ENCODE data around the gene GPLD1.

The GPLD1 gene

GRCh38 chr6:24493945-24494820, 4.8 kb upstream of the GPLD1 start:
- H3K79me1 ChIP-seq (replicated peaks; ENCODE audit: low read length, poor library complexity, severe bottlenecking) = no peaks in the 10 kb centered on the region
- H3K4me1 ChIP-seq (ENCODE audit: control insufficient read depth, insufficient read depth, low read depth, low read length) = peaks cover 7% of the 10 kb centered on the region
- no peak for DNase-seq
- peak overlapping the region; percentile 66 to 76 for H3K4me3 ChIP-seq (ENCODE audit: insufficient read depth in 1 of 2, low read depth in 1 of 2, low read length in 2 of 2)
- H3K27me3 ChIP-seq (ENCODE audit: control insufficient read depth in 1 of 2, insufficient read depth in 1 of 2, low read length in 2 of 2) = peaks cover 3 to 33% of the 10 kb centered on the region in 2 experiments
- peak overlapping the region; percentile 59 for H2AFZ ChIP-seq (ENCODE audit: low read depth, low read length)
- no peak overlapping the region for H2BK15ac ChIP-seq (ENCODE audit: low read depth, poor library complexity, severe bottlenecking)
- H3K14ac ChIP-seq (ENCODE audit: low read length in 2 of 2) = no peak overlapping the region
- peak overlapping the region; percentile 97 for H3K4me2 ChIP-seq (ENCODE audit: low read length, poor library complexity, severe bottlenecking)
- no peak overlapping the region for H3K18ac ChIP-seq (ENCODE audit: low read depth in 1 of 2, low read length in 2 of 2)
- no peak overlapping the region for H2BK5ac ChIP-seq (ENCODE audit: low read depth, low read length, poor library complexity, severe bottlenecking)
- no peak overlapping the region for H4K8ac ChIP-seq (ENCODE audit: low read length)
- no peak overlapping the region for H3K27ac ChIP-seq (ENCODE audit: low read length, poor library complexity, severe bottlenecking)
- 17% methylated on average over 33 of the region's 36 CpGs for WGBS
- H3K9me3 ChIP-seq (ENCODE audit: control insufficient read depth, low read length) = no peaks in the 10 kb centered on the region
- no peak overlapping the region for H3K4ac ChIP-seq (ENCODE audit: low read depth in 1 of 2, low read length in 2 of 2)
- H2AK5ac ChIP-seq (ENCODE audit: low read length, severe bottlenecking) = no peak overlapping the region
- H4K91ac ChIP-seq (ENCODE audit: low read length) = no peak overlapping the region
- no peak overlapping the region for H2BK12ac ChIP-seq (ENCODE audit: low read length in 2 of 2)
- no peak overlapping the region for H2BK120ac ChIP-seq (ENCODE audit: low read depth, low read length)
- H3K36me3 ChIP-seq (ENCODE audit: control insufficient read depth in 1 of 2, insufficient read depth in 2 of 2, low read depth in 1 of 2, low read length in 2 of 2) = no peaks in the 10 kb centered on the region
- peak overlapping the region; percentile 66 for H3K9ac ChIP-seq (ENCODE audit: low read length)
- peak overlapping the region in 1 of 2 experiments; percentile 64 for H3K23ac ChIP-seq (ENCODE audit: low read length in 2 of 2)

- H3K4me3 ChIP-seq (ENCODE audit: insufficient read depth in 1 of 2, low read depth in 1 of 2, low read length in 2 of 2) = no peak overlapping the region
- no peak overlapping the region for H3K23ac ChIP-seq (ENCODE audit: low read length in 2 of 2)
- no peak overlapping the region for H2BK15ac ChIP-seq (ENCODE audit: low read depth, poor library complexity, severe bottlenecking)
- H3K14ac ChIP-seq (ENCODE audit: low read length in 2 of 2) = no peak overlapping the region
- H3K36me3 ChIP-seq (ENCODE audit: control insufficient read depth in 1 of 2, insufficient read depth in 2 of 2, low read depth in 1 of 2, low read length in 2 of 2) = no peaks in the 10 kb centered on the region
- no peak overlapping the region for H3K4ac ChIP-seq (ENCODE audit: low read depth in 1 of 2, low read length in 2 of 2)
- H3K27me3 ChIP-seq (ENCODE audit: control insufficient read depth in 1 of 2, insufficient read depth in 1 of 2, low read length in 2 of 2) = peaks cover 3 to 33% of the 10 kb centered on the region in 2 experiments
- no peak for DNase-seq
- no peak overlapping the region for H3K9ac ChIP-seq (ENCODE audit: low read length)
- H2BK120ac ChIP-seq (ENCODE audit: low read depth, low read length) = no peak overlapping the region
- peaks cover 7% of the 10 kb centered on the region for H3K4me1 ChIP-seq (ENCODE audit: control insufficient read depth, insufficient read depth, low read depth, low read length)
- no peaks in the 10 kb centered on the region for H3K79me1 ChIP-seq (replicated peaks; ENCODE audit: low read length, poor library complexity, severe bottlenecking)
- H3K9me3 ChIP-seq (ENCODE audit: control insufficient read depth, low read length) = no peaks in the 10 kb centered on the region
- no peak overlapping the region for H3K4me2 ChIP-seq (ENCODE audit: low read length, poor library complexity, severe bottlenecking)
- H4K91ac ChIP-seq (ENCODE audit: low read length) = no peak overlapping the region
- no peak overlapping the region for H2BK12ac ChIP-seq (ENCODE audit: low read length in 2 of 2)
- H3K27ac ChIP-seq (ENCODE audit: low read length, poor library complexity, severe bottlenecking) = no peak overlapping the region
- H3K18ac ChIP-seq (ENCODE audit: low read depth in 1 of 2, low read length in 2 of 2) = no peak overlapping the region
- no peak overlapping the region for H2BK5ac ChIP-seq (ENCODE audit: low read depth, low read length, poor library complexity, severe bottlenecking)
- H4K8ac ChIP-seq (ENCODE audit: low read length) = no peak overlapping the region
- no peak overlapping the region for H2AFZ ChIP-seq (ENCODE audit: low read depth, low read length)
- WGBS = 53% methylated on average over 2 of the region's 3 CpGs
- H2AK5ac ChIP-seq (ENCODE audit: low read length, severe bottlenecking) = no peak overlapping the region
These were observed 3.1 kb upstream of the GPLD1 start for GRCh38 chr6:24492475-24492874.

- no peak overlapping the region for H2BK5ac ChIP-seq (ENCODE audit: low read depth, low read length, poor library complexity, severe bottlenecking)
- H2BK15ac ChIP-seq (ENCODE audit: low read depth, poor library complexity, severe bottlenecking) = no peak overlapping the region
- H3K4me3 ChIP-seq (ENCODE audit: insufficient read depth in 1 of 2, low read depth in 1 of 2, low read length in 2 of 2) = no peak overlapping the region
- H3K79me1 ChIP-seq (replicated peaks; ENCODE audit: low read length, poor library complexity, severe bottlenecking) = no peaks in the 10 kb centered on the region
- H3K4me2 ChIP-seq (ENCODE audit: low read length, poor library complexity, severe bottlenecking) = no peak overlapping the region
- no peak overlapping the region for H3K18ac ChIP-seq (ENCODE audit: low read depth in 1 of 2, low read length in 2 of 2)
- H3K36me3 ChIP-seq (ENCODE audit: control insufficient read depth in 1 of 2, insufficient read depth in 2 of 2, low read depth in 1 of 2, low read length in 2 of 2) = no peaks in the 10 kb centered on the region
- no peaks in the 10 kb centered on the region for H3K9me3 ChIP-seq (ENCODE audit: control insufficient read depth, low read length)
- no peak overlapping the region for H4K91ac ChIP-seq (ENCODE audit: low read length)
- H3K4ac ChIP-seq (ENCODE audit: low read depth in 1 of 2, low read length in 2 of 2) = no peak overlapping the region
- no peak overlapping the region for H3K23ac ChIP-seq (ENCODE audit: low read length in 2 of 2)
- peaks cover 7% of the 10 kb centered on the region for H3K4me1 ChIP-seq (ENCODE audit: control insufficient read depth, insufficient read depth, low read depth, low read length)
- no peak overlapping the region for H3K14ac ChIP-seq (ENCODE audit: low read length in 2 of 2)
- no peak for DNase-seq
- no peak overlapping the region for H3K9ac ChIP-seq (ENCODE audit: low read length)
- H2BK120ac ChIP-seq (ENCODE audit: low read depth, low read length) = no peak overlapping the region
- no peak overlapping the region for H2BK12ac ChIP-seq (ENCODE audit: low read length in 2 of 2)
- no peak overlapping the region for H4K8ac ChIP-seq (ENCODE audit: low read length)
- no peak overlapping the region for H2AFZ ChIP-seq (ENCODE audit: low read depth, low read length)
- no peak overlapping the region for H2AK5ac ChIP-seq (ENCODE audit: low read length, severe bottlenecking)
- H3K27ac ChIP-seq (ENCODE audit: low read length, poor library complexity, severe bottlenecking) = no peak overlapping the region
- peaks cover 3 to 20% of the 10 kb centered on the region in 2 experiments for H3K27me3 ChIP-seq (ENCODE audit: control insufficient read depth in 1 of 2, insufficient read depth in 1 of 2, low read length in 2 of 2)
- 96% methylated on average over 4 of the region's 4 CpGs for WGBS
These were observed 1.6 kb upstream of the GPLD1 start for GRCh38 chr6:24490948-24491347.

GRCh38 chr6:24489881-24490280, 503 bp upstream of the GPLD1 start:
- Histone ChIP-seq H2BK5ac (ENCODE audit: low read depth, low read length, poor library complexity, severe bottlenecking) (no peak overlapping the region), H2BK12ac (ENCODE audit: low read length in 2 of 2) (no peak overlapping the region), H2AFZ (ENCODE audit: low read depth, low read length) (no peak overlapping the region), H2BK15ac (ENCODE audit: low read depth, poor library complexity, severe bottlenecking) (no peak overlapping the region), H4K91ac (ENCODE audit: low read length) (no peak overlapping the region), H3K9ac (ENCODE audit: low read length) (no peak overlapping the region), H2BK120ac (ENCODE audit: low read depth, low read length) (no peak overlapping the region), H3K18ac (ENCODE audit: low read depth in 1 of 2, low read length in 2 of 2) (no peak overlapping the region), H2AK5ac (ENCODE audit: low read length, severe bottlenecking) (no peak overlapping the region), H3K4ac (ENCODE audit: low read depth in 1 of 2, low read length in 2 of 2) (no peak overlapping the region), H4K8ac (ENCODE audit: low read length) (no peak overlapping the region), H3K27me3 (ENCODE audit: control insufficient read depth in 1 of 2, insufficient read depth in 1 of 2, low read length in 2 of 2) (peaks cover 3 to 12% of the 10 kb centered on the region in 2 experiments), H3K4me3 (ENCODE audit: insufficient read depth in 1 of 2, low read depth in 1 of 2, low read length in 2 of 2) (no peak overlapping the region), H3K4me1 (ENCODE audit: control insufficient read depth, insufficient read depth, low read depth, low read length) (peaks cover 5% of the 10 kb centered on the region), H3K4me2 (ENCODE audit: low read length, poor library complexity, severe bottlenecking) (no peak overlapping the region), H3K9me3 (ENCODE audit: control insufficient read depth, low read length) (no peaks in the 10 kb centered on the region), H3K23ac (ENCODE audit: low read length in 2 of 2) (no peak overlapping the region), H3K36me3 (ENCODE audit: control insufficient read depth in 1 of 2, insufficient read depth in 2 of 2, low read depth in 1 of 2, low read length in 2 of 2) (no peaks in the 10 kb centered on the region), H3K79me1 (replicated peaks; ENCODE audit: low read length, poor library complexity, severe bottlenecking) (no peaks in the 10 kb centered on the region), H3K14ac (ENCODE audit: low read length in 2 of 2) (no peak overlapping the region), H3K27ac (ENCODE audit: low read length, poor library complexity, severe bottlenecking) (no peak overlapping the region)
- peak; percentile 28 for DNase-seq
- WGBS = 75% methylated on average over 1 of the region's 2 CpGs

All from mesenchymal stem cell (in vitro differentiated cells and primary cell).